Choroid plexus epithelial cell (primary cell): ENCODE results near the gene MGLL.

Source experiments
- DNase-seq: peaks from one replicate; pipeline ENCODE4 v3.0.0-alpha.2; 2010; ENCODE audit warnings: low read depth
- H3K4me3 ChIP-seq: 2 replicates; pipeline ENCODE4 v1.5.1; 2011; ENCODE audit warnings: low read depth, mild to moderate bottlenecking, control low read depth, low read length, moderate library complexity
- TF ChIP-seq, protein P1 (sequence below): conservative IDR thresholded peaks from 2 replicates; pipeline ENCODE4 v1.5.1; 2011; ENCODE audit warnings: low read depth, mild to moderate bottlenecking, control low read depth, inconsistent platforms, low read length, moderate library complexity

The MGLL gene

DNA sequence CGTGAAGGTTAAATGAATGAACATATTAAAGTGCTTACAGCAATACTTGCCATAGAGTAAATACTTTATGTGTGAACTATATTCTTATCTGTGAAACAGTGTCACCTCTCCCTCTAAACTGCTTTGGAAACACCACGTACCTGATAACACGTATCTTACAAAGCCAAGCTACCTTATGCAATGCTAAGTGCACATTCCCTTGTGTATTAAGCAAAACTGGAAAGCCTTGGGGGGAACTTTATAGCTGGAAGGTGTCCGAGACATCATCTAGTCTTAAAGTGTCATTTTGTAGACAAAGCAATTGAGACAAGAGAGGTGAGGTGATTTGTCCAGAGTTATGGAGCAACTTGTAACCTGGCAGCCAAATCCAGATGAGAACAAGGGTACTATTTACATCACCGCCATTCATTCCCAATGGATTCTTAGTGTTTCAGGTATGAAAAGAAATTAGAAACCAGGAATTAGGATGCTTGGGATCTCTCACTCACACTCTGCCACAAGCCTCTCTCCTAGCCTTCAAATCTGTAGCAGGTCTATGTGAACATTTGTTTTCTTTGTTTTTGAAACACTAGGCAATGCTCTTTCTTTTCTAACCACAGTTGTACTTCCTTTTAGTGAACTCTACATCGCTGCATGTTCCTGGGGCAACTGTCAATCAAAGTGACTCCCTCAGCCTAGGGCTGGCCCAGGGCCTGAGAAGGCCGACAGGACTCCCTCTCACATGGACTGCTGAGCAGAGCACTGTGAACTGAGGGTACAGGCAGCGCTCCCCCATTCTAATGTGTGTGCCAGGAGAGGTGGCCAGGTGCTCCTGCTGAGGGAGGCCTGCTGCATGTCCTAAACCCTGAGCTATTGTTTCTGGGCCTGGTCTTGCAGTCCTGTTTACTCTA is 13.9 kb upstream of the MGLL start:
- no peak overlapping the region for H3K4me3 ChIP-seq
- DNase-seq: no peak
- TF ChIP-seq, protein P1, sequence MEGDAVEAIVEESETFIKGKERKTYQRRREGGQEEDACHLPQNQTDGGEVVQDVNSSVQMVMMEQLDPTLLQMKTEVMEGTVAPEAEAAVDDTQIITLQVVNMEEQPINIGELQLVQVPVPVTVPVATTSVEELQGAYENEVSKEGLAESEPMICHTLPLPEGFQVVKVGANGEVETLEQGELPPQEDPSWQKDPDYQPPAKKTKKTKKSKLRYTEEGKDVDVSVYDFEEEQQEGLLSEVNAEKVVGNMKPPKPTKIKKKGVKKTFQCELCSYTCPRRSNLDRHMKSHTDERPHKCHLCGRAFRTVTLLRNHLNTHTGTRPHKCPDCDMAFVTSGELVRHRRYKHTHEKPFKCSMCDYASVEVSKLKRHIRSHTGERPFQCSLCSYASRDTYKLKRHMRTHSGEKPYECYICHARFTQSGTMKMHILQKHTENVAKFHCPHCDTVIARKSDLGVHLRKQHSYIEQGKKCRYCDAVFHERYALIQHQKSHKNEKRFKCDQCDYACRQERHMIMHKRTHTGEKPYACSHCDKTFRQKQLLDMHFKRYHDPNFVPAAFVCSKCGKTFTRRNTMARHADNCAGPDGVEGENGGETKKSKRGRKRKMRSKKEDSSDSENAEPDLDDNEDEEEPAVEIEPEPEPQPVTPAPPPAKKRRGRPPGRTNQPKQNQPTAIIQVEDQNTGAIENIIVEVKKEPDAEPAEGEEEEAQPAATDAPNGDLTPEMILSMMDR: no peak

DNA sequence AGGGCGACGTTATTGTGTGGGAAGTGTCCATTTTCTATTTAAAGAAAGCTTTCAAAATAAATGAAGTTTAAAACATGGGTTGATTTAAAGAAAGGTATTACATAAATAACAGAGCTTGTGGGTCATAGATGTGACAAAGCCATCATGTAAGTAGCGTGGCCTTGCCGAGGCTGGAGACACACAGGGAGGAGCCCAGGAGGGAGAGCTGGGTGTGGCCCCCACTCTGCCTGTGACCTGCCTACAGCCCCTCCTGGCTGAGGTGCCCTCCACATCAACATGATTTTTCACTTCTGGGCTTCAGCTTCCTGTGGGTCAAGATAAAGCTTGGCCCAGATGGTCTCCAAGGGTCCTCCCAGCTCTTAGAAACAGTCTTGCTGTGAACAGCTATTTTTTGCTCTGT is 12.5 kb upstream of the MGLL start:
- no peak overlapping the region for H3K4me3 ChIP-seq
- TF ChIP-seq, protein P1: no peak
- no peak for DNase-seq

DNA sequence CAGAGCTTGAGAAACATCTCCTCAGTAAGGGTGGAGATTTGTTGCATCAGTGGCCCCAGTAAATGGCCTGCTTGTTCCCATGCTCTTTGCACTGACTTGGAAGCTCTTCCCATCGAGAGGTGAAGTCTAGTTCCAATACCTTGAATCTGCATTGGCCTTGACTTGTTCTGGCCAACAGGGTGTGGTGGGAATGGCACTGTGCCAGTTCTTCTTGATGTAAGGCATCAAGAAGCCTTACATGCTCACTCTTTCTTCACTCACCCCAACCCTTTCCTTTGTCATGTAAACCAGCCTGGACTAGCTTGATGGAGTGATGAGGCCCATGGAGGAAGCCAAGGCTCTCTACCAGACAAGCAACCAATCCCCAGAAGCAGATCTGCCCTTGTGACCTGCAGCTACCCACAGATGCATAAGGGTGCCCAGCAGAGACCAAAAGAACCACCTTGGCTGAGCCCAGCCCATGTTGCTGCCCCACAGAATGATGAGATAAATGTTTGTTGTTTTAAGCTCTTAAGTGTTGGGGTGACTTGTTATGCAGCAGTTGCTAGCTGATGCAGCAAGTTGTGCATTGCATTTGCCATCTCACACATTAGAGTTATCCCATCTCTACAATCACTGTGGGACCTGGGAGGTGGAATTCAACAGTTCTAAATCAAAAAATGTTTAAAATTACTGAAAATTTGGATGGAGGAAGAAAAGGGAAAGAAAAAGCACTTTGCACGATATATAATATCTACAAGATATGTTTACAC is 11.1 kb upstream of the MGLL start:
- H3K4me3 ChIP-seq: no peak overlapping the region
- no peak for DNase-seq
- TF ChIP-seq, protein P1: no peak

DNA sequence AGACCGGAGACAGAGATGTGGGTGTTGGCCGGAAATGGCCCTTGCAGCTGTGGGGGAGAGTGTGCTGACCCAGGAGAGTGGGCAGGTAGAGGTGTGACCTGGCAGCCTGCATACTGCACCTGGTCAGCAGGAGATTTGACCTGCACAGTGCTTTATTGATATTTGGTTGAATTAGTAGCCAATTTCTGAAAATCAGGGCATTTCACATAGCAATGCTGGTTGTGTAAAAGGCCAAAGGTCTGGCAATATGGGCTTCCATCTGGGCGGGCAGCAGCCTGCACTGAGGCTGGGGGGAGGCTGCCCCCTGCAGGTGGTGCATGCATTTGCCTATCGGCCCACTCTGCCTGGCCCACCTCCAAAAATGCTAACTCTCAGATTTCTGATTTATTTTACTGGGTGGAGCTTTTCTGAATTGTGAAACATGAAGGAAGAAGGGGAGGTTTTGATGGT is 9.4 kb upstream of the MGLL start:
- peak; percentile 64 for DNase-seq
- H3K4me3 ChIP-seq: no peak overlapping the region
- TF ChIP-seq, protein P1: peak; percentile 74

DNA sequence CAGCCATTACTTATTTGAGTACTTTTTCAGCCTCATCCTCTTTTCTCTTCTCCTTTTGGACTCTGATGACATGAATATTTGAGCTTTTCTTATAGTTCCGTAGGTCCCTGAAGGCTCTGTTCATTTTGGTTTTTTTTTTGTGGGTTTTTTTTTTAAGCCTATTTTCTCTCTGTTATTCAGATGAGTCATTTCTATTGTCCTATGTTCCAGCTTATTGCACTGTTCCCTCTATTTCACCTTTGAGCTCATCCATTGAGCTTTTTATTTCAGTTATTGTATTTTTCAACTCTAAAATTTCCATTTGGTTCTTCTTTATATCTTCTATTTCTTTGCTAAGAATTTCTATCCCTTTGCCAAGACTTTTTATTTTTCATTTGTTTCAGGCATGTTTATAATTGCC is 7.2 kb upstream of the MGLL start:
- DNase-seq: no peak
- TF ChIP-seq, protein P1: no peak
- H3K4me3 ChIP-seq: no peak overlapping the region

DNA sequence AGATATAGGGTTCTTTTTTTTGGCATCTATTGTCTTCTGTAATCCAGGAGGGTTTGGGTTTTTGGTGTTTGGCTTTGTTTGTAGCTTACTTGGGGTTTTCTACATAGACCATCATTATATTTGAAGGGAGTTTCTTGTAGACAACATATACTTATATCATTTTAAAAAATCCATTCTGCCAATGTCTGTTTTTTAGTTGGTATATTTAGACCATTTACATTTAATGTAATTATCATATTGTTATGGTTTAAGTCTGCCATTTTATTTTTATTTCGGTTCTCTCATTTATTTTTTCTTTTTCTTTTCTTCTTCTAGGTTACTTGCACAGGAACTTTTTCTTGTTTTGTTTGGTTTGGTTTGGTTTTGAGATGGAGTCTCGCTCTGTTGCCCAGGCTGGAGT is 5.5 kb upstream of the MGLL start:
- no peak for DNase-seq
- TF ChIP-seq, protein P1: no peak
- no peak overlapping the region for H3K4me3 ChIP-seq
